ENCODE results near the gene ZNF883.

GRCh38 chr9:112912636-112913035 lies 99.4 kb downstream of the ZNF883 start:
- TF ChIP-seq EZH2 (IDR thresholded peaks at IDR 0.05) = no peak
- no peak for TF ChIP-seq POLR2AphosphoS5 (IDR thresholded peaks at IDR 0.05; ENCODE audit: borderline replicate concordance, low read depth, low read length)
